HepG2 (cell line): ENCODE data around the gene SLC38A8. TPM values are rescaled to one million over a fixed set of nuclear protein-coding genes. Genes with fewer than 3 reads are reported as not detected.

Experiments
- ATAC-seq: fragments of 200-7000 bp; cut with Tn5 transposase; 3 replicates; pipeline ENCODE4 v1.9.1; 2020; ENCODE audit warnings: mild to moderate bottlenecking, moderate library complexity
- BruUV-seq: library from RNA; stranded (reverse); fragments of 400-500 nt; replicated peaks from 2 replicates; lab custom pipeline; 2021; lab: Mats Ljungman, UMichigan
- CTCF ChIA-PET: fragments of 300-600 bp; formaldehyde crosslinking; extraction: SDS; loops from one replicate; lab custom pipeline; 2021; ENCODE audit warnings: low total read pairs, inconsistent platforms, low intra/inter-chr PET ratio; lab: Yijun Ruan, JAX
- POLR2A ChIA-PET: fragments of 350-600 bp; sonication (Branson Sonifier 250); formaldehyde crosslinking; loops from one replicate; lab custom pipeline; 2020; ENCODE audit warnings: antibody characterized with exemption, inconsistent platforms; lab: Yijun Ruan, JAX
- DNase-seq: peaks from one replicate; pipeline ENCODE4 v3.0.0-alpha.2; 2015; ENCODE audit warnings: low spot score
- FAIRE-seq: peaks from 3 replicates; lab custom pipeline; 2011; peaks lifted over from hg19 to GRCh38; lab: Jason Lieb, UNC
- H2AFZ ChIP-seq: one replicate; pipeline ENCODE4 v1.6.1; 2011; ENCODE audit warnings: low read length, inconsistent platforms
- H3K27ac ChIP-seq: fragments of 300-600 bp; 3 replicates; pipeline ENCODE4 v1.8.0; 2011; ENCODE audit warnings: mixed run types, mild to moderate bottlenecking, mixed read lengths, low read length, inconsistent platforms; ENCODE audit not compliant: insufficient read depth; ENCODE audit errors: extremely low read length
- H3K27me3 ChIP-seq, 2 experiments: fragments of 200-600 bp in 1 of 2; 2 replicates in 1 of 2; 3 replicates in 1 of 2; pipeline versions ENCODE4 v1.6.0 to v1.8.0; 2011; ENCODE audit warnings: low read length in 2 of 2, mild to moderate bottlenecking in 2 of 2, moderate library complexity in 2 of 2, inconsistent platforms in 1 of 2; ENCODE audit not compliant: insufficient read depth in 2 of 2, control insufficient read depth in 1 of 2
- H3K36me3 ChIP-seq, 2 experiments: fragments of 200-600 bp in 1 of 2; replicated peaks in 1 of 2; 2 replicates in 1 of 2; 3 replicates in 1 of 2; pipeline versions ENCODE4 v1.5.1 to v1.8.0; 2011; ENCODE audit warnings: low read length in 2 of 2, inconsistent platforms in 1 of 2; ENCODE audit not compliant: insufficient read depth in 2 of 2, control insufficient read depth in 1 of 2
- H3K4me1 ChIP-seq: 2 replicates; pipeline ENCODE4 v1.5.1; 2012; ENCODE audit warnings: low read length, inconsistent platforms; ENCODE audit not compliant: insufficient read depth
- H3K4me2 ChIP-seq: 2 replicates; pipeline ENCODE4 v1.6.0; 2011; ENCODE audit warnings: low read depth, low read length, inconsistent platforms
- H3K4me3 ChIP-seq, 3 experiments: fragments of 200-600 bp in 1 of 3; sonication (generic), shearing (Covaris generic) in 1 of 3; replicated peaks in 1 of 3; 2 replicates each; pipeline ENCODE4 v1.5.1; 2011 to 2016; ENCODE audit warnings: low read length in 3 of 3, inconsistent platforms in 2 of 3, low read depth in 2 of 3, mild to moderate bottlenecking in 2 of 3, control low read depth in 1 of 3, mixed read lengths in 1 of 3; ENCODE audit not compliant: insufficient read depth in 1 of 3
- H3K79me2 ChIP-seq: one replicate; pipeline ENCODE4 v1.6.1; 2011; ENCODE audit warnings: low read length, inconsistent platforms; ENCODE audit not compliant: insufficient read depth
- H3K9ac ChIP-seq: 2 replicates; pipeline ENCODE4 v1.6.0; 2011; ENCODE audit warnings: mild to moderate bottlenecking, low read depth, low read length, inconsistent platforms; ENCODE audit not compliant: insufficient read depth
- H3K9me3 ChIP-seq: 2 replicates; pipeline ENCODE4 v1.5.1; 2012; ENCODE audit warnings: mild to moderate bottlenecking, low read length
- H4K20me1 ChIP-seq: 2 replicates; pipeline ENCODE4 v1.6.0; 2011; ENCODE audit warnings: inconsistent platforms, mild to moderate bottlenecking, low read length, moderate library complexity; ENCODE audit not compliant: insufficient read depth
- ESRRA ChIP-seq: sonication (generic); formaldehyde crosslinking; IDR thresholded peaks from 2 replicates; pipeline ENCODE4 v1.5.1; 2020; ENCODE audit warnings: mild to moderate bottlenecking, low read depth, missing genetic modification reagents
- FOXA1 ChIP-seq, 2 experiments: fragments of 450-650 bp in 1 of 2; sonication (generic) in 1 of 2; formaldehyde crosslinking in 1 of 2; IDR thresholded peaks; 2 replicates each; pipeline versions ENCODE4 v1.4.0 to v1.6.1; 2016 to 2020; ENCODE audit warnings: missing genetic modification reagents in 1 of 2
- FOXM1 ChIP-seq: sonication (generic); formaldehyde crosslinking; IDR thresholded peaks from 2 replicates; pipeline ENCODE4 v1.5.0; 2020; ENCODE audit warnings: missing genetic modification reagents
- HOXA7 ChIP-seq: sonication (generic); formaldehyde crosslinking; IDR thresholded peaks from 2 replicates; pipeline ENCODE4 v1.8.1; 2022; ENCODE audit warnings: mild to moderate bottlenecking, missing genetic modification reagents, moderate library complexity
- MTA3 ChIP-seq: sonication (generic); formaldehyde crosslinking; IDR thresholded peaks from 2 replicates; pipeline ENCODE4 v1.4.0; 2020; ENCODE audit warnings: missing genetic modification reagents
- NCOA1 ChIP-seq: sonication (generic); formaldehyde crosslinking; IDR thresholded peaks from 2 replicates; pipeline ENCODE4 v1.9.0; 2021; ENCODE audit warnings: missing genetic modification reagents
- NR2F1 ChIP-seq, 2 experiments: fragments of 450-650 bp in 1 of 2; formaldehyde crosslinking in 1 of 2; IDR thresholded peaks; 2 replicates each; pipeline versions ENCODE4 v1.5.0 to v1.6.1; 2016 to 2020; ENCODE audit warnings: mild to moderate bottlenecking in 1 of 2, missing compliant biosample characterization in 1 of 2, missing genetic modification reagents in 1 of 2, moderate library complexity in 1 of 2
- PCBP1 ChIP-seq: fragments of 200-400 bp; formaldehyde crosslinking; IDR thresholded peaks from 2 replicates; pipeline ENCODE4 v1.6.1; 2017; ENCODE audit warnings: mild to moderate bottlenecking, low read depth, low read length, borderline replicate concordance
- POLR2AphosphoS2 ChIP-seq: IDR thresholded peaks from 2 replicates; pipeline ENCODE4 v1.6.1; 2011; ENCODE audit warnings: low read depth, low read length, improper control_type of control experiment
- RBM22 ChIP-seq: fragments of 200-400 bp; formaldehyde crosslinking; optimal IDR thresholded peaks from 2 replicates; pipeline ENCODE3; 2017; ENCODE audit warnings: mild to moderate bottlenecking, low read length, moderate library complexity
- REPIN1 ChIP-seq: sonication (generic); formaldehyde crosslinking; IDR thresholded peaks from 2 replicates; pipeline ENCODE4 v1.8.0; 2022; ENCODE audit warnings: missing genetic modification reagents, low read depth, mild to moderate bottlenecking, borderline replicate concordance
- SRSF9 ChIP-seq: fragments of 200-400 bp; formaldehyde crosslinking; IDR thresholded peaks from 2 replicates; pipeline ENCODE4 v1.6.1; 2018; ENCODE audit warnings: borderline replicate concordance, mild to moderate bottlenecking, low read depth, low read length; ENCODE audit not compliant: insufficient read depth, poor library complexity, severe bottlenecking
- SUZ12 ChIP-seq: fragments of 150-350 bp; IDR thresholded peaks from 2 replicates; pipeline ENCODE4 v1.6.1; 2014; ENCODE audit warnings: low read depth, low read length
- ZNF367 ChIP-seq: sonication (generic); formaldehyde crosslinking; IDR thresholded peaks from 2 replicates; pipeline ENCODE4 v1.4.0; 2020; ENCODE audit warnings: missing genetic modification reagents, borderline replicate concordance
- ZNF543 ChIP-seq: sonication (generic); formaldehyde crosslinking; IDR thresholded peaks from 2 replicates; pipeline ENCODE4 v1.4.0; 2020; ENCODE audit warnings: mild to moderate bottlenecking, missing genetic modification reagents
- ZNF691 ChIP-seq: sonication (generic); formaldehyde crosslinking; IDR thresholded peaks from 2 replicates; pipeline ENCODE4 v1.4.0; 2020; ENCODE audit warnings: missing genetic modification reagents, low read depth, mild to moderate bottlenecking, borderline replicate concordance
- ZNF841 ChIP-seq: sonication (generic); formaldehyde crosslinking; IDR thresholded peaks from 2 replicates; pipeline ENCODE4 v1.8.1; 2023; ENCODE audit warnings: missing genetic modification reagents, borderline replicate concordance
- ZSCAN21 ChIP-seq: sonication (generic); formaldehyde crosslinking; IDR thresholded peaks from 2 replicates; pipeline ENCODE4 v1.8.0; 2022; ENCODE audit warnings: mild to moderate bottlenecking, missing genetic modification reagents, moderate library complexity, borderline replicate concordance
- WGBS: methylation state at CpG from one replicate; pipeline ENCODE4 v1.1.6; 2017; ENCODE audit warnings: low lambda C conversion rate; 5-methylcytosine and 5-hydroxymethylcytosine counted together
- in situ Hi-C: cut with HindIII; loops from 2 replicates; pipeline ENCODE4 v1.10.0; 2017; ENCODE audit warnings: low pct_unique_long_range_greater_than_20kb; ENCODE audit not compliant: extremely low pct_ligation_motif_present
- intact Hi-C: fragments of 100-400 bp; cut with micrococcal nuclease; formaldehyde crosslinking; loops from one replicate; pipeline ENCODE4 v1.10.0; 2022; ENCODE audit not compliant: unreplicated experiment
- polyA plus RNA-seq, 8 experiments: library from polyadenylated mRNA; depleted of rRNA in 3 of 8; stranded (reverse) in 7 of 8; unstranded in 1 of 8; fragments of >200 nt; fragmentation: Illumina TruSeq in 4 of 8; extraction: Trizol in 4 of 8; gene quantifications; 2 replicates each; pipeline versions ENCODE4 v1.2.1 to v1.2.3, GENCODE V29; 2011 to 2016; ENCODE audit warnings: low read depth in 4 of 8, missing spikeins in 1 of 8, mixed read lengths in 1 of 8; ENCODE audit not compliant: insufficient read depth in 1 of 8
- total RNA-seq, 5 experiments: library from RNA; depleted of rRNA; stranded (reverse); fragments of >200 nt; fragmentation: Illumina TruSeq; extraction: Trizol; gene quantifications; 2 replicates each; pipeline ENCODE4 v1.2.3, GENCODE V29; 2016; ENCODE audit warnings: low read depth in 1 of 5

SLC38A8 gene
- total and polyA plus RNA-seq, 2 of the 13 experiments (the other 11 are each of a cell fraction or from before 2014, with no cell fraction given) = 0.24 to 0.37 TPM

DNA sequence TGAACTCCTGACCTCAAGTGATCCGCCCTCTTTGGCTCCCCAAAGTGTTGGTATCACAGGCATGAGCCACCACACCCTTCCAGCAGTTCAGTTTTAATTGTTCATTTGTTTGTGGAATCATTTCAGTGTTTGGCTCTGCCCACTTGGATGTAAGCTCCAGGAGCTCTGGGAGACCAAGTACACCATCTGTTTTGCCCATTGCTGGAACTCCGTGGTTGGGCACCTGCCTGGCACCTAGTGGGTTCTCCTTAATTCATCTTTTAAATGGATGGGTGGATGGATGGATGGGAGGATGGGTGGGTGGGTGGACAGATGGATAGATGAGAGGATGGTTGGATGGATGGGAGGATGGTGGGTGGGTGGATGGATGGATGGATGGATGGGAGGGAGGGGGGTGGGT lies 75.5 kb downstream of the SLC38A8 start:
- DNase-seq = no peak
- ChIA-PET POLR2A (no interaction called here), CTCF (interaction anchor here (1.6 kb wide), 1 partner anchor 77 kb away, joined by 7 read pairs; no protein-coding TSS in a partner anchor)
- Histone ChIP-seq H3K27ac (no peak overlapping the region), H3K4me2 (no peak overlapping the region), H3K9ac (no peak overlapping the region), H3K79me2 (no peaks in the 10 kb centered on the region), H4K20me1 (peaks cover 14% of the 10 kb centered on the region; the same call in 1 of the 2 replicates), H3K4me3 (no peak overlapping the region), H3K27me3 (peaks cover 3 to 19% of the 10 kb centered on the region in 2 experiments; a peak in 4 of 5 replicates), H3K9me3 (no peaks in the 10 kb centered on the region), H3K4me1 (peaks cover 16% of the 10 kb centered on the region), H3K36me3 (peaks cover 15 to 31% of the 10 kb centered on the region in 2 experiments; a peak in 4 of 5 replicates), H2AFZ (no peak overlapping the region)
- intact Hi-C loops = no loop called here
- TF ChIP-seq HOXA7 (CRISPR knock-in tag) = no peak
- in situ Hi-C loops = loop anchor here (25.0 kb wide), 1 partner anchor 220 kb away; the partner anchor contains the start of genes ADAD2 and TAF1C
- no TSS peak for BruUV-seq
- FAIRE-seq = no peak
- WGBS = 92% methylated on average over 2 of the region's 2 CpGs
- no peak for ATAC-seq

GRCh38 chr16:83966153-83966696 lies 76.4 kb downstream of the SLC38A8 start:
- peaks cover 20 to 40% of the 10 kb centered on the region in 2 experiments; a peak in 4 of 5 replicates for H3K36me3 ChIP-seq
- no peak for TF ChIP-seq SUZ12
- TF ChIP-seq ZNF543 (CRISPR knock-in tag) = no peak
- TF ChIP-seq FOXA1 (IDR thresholded peaks at IDR 0.05) = no peak
- no peak for TF ChIP-seq FOXA1 (CRISPR knock-in tag; IDR thresholded peaks at IDR 0.05)
- TF ChIP-seq NR2F1 (CRISPR knock-in tag; IDR thresholded peaks at IDR 0.05) = no peak
- no peak for TF ChIP-seq ZNF367 (CRISPR knock-in tag)
- TF ChIP-seq ZSCAN21 (CRISPR knock-in tag) = no peak
- TF ChIP-seq REPIN1 (CRISPR knock-in tag) = no peak
- TF ChIP-seq ESRRA (CRISPR knock-in tag) = no peak
- TF ChIP-seq ZNF691 (CRISPR knock-in tag) = no peak
- TF ChIP-seq SRSF9 = no peak
- TF ChIP-seq FOXM1 (CRISPR knock-in tag) = no peak
- no peak for TF ChIP-seq ZNF841 (CRISPR knock-in tag)
- no peak for TF ChIP-seq NCOA1 (CRISPR knock-in tag)
- TF ChIP-seq RBM22 = peak; percentile 77
- 0 out of 2 replicates have a peak, but pooled peaks have one; percentile 52 for TF ChIP-seq PCBP1
- 0 out of 2 replicates have a peak, but pooled peaks have one; percentile 38 for TF ChIP-seq POLR2AphosphoS2
- no peak for TF ChIP-seq MTA3 (CRISPR knock-in tag)

More at GRCh38 chr16:83966153-83966696, 76.4 kb downstream of the SLC38A8 start:
- ATAC-seq (peak; percentile 17), DNase-seq (no peak), FAIRE-seq (no peak)
- no peak overlapping the region for H3K27ac ChIP-seq
- H2AFZ ChIP-seq = no peak overlapping the region
- CTCF ChIA-PET = no interaction called here
- no peak overlapping the region for H3K4me2 ChIP-seq
- H3K79me2 ChIP-seq = no peaks in the 10 kb centered on the region
- H3K27me3 ChIP-seq = peaks cover 1 to 10% of the 10 kb centered on the region in 2 experiments; a peak in 4 of 5 replicates
- no peaks in the 10 kb centered on the region for H3K9me3 ChIP-seq
- peaks cover 14% of the 10 kb centered on the region; the same call in 1 of the 2 replicates for H4K20me1 ChIP-seq
- no peak overlapping the region for H3K4me3 ChIP-seq
- no peak overlapping the region for H3K9ac ChIP-seq
- intact Hi-C loops = no loop called here
- peaks cover 8% of the 10 kb centered on the region for H3K4me1 ChIP-seq
- no TSS peak for BruUV-seq
- over 99% methylated on average over 9 of the region's 13 CpGs for WGBS
- POLR2A ChIA-PET = no interaction called here
- in situ Hi-C loops = loop anchor here (25.0 kb wide), 1 partner anchor 221 kb away; the partner anchor contains the start of genes ADAD2 and TAF1C
